ENCODE measurements around the gene VWA1. TPM values are rescaled to one million over a fixed set of nuclear protein-coding genes. Genes with fewer than 3 reads are reported as not detected.
"Not testable (repeated sequence)": the region's sequence is repeated elsewhere in the genome, so short reads cannot be mapped to it uniquely, and the experiment has no call there.

VWA1 gene
- total and polyA plus RNA-seq, 2 donors from 2014 or later, result 103 to 116 TPM

DNA sequence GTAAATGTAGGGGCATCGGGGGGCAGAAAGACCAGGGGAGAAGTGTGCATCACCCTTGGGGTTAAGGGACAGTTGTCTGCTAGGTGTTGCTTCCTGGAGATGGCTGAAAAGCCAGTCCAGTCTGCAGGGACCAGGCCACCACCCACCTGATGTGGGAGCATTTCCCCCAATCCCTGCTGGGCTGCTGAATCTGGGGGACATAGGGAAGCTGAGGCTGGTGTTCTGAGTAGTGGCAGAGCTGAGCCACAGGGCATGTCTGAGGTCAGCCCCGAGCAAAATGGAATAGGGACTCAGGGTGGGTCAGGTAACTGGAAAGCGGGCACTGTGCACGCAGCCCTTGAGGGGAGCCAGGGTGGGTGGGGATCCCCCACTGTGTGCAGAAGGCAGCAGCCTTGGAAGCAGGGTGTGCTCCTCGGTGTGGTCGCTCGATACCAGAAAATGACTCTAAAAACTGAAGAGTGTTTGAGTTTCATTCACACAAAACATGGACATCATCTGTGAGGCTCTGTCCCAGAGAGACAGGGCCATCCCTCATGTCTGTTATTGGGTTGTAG lies 34.0 kb upstream of the VWA1 start:
- no peak for FAIRE-seq
- H3K4me3 ChIP-seq (ENCODE audit: low read length in 3 of 3), result no peak overlapping the region
- no peaks in the 10 kb centered on the region for H3K9me3 ChIP-seq (ENCODE audit: control insufficient read depth in 2 of 3, insufficient read depth in 1 of 3, low read length in 3 of 3)
- DNase-seq, result no peak
- intact Hi-C loops (cut with DNase I), result no loop called here
- no peak overlapping the region for H3K27ac ChIP-seq (ENCODE audit: low read depth in 2 of 2, low read length in 2 of 2)
- no peak overlapping the region for H3K9ac ChIP-seq (ENCODE audit: low read length in 3 of 3)
- H3K27me3 ChIP-seq (ENCODE audit: control insufficient read depth, insufficient read depth, low read length), result no peaks in the 10 kb centered on the region
- peaks cover 4 to 30% (median 13%) of the 10 kb centered on the region in 3 donors for H3K4me1 ChIP-seq (ENCODE audit: control insufficient read depth in 2 of 3, insufficient read depth in 2 of 3, low read depth in 1 of 3, low read length in 3 of 3)
- peaks cover 13 to 40% (median 21%) of the 10 kb centered on the region in 3 donors for H3K36me3 ChIP-seq (ENCODE audit: control insufficient read depth in 2 of 3, insufficient read depth in 3 of 3, low read length in 3 of 3)
- TF ChIP-seq, protein P1, sequence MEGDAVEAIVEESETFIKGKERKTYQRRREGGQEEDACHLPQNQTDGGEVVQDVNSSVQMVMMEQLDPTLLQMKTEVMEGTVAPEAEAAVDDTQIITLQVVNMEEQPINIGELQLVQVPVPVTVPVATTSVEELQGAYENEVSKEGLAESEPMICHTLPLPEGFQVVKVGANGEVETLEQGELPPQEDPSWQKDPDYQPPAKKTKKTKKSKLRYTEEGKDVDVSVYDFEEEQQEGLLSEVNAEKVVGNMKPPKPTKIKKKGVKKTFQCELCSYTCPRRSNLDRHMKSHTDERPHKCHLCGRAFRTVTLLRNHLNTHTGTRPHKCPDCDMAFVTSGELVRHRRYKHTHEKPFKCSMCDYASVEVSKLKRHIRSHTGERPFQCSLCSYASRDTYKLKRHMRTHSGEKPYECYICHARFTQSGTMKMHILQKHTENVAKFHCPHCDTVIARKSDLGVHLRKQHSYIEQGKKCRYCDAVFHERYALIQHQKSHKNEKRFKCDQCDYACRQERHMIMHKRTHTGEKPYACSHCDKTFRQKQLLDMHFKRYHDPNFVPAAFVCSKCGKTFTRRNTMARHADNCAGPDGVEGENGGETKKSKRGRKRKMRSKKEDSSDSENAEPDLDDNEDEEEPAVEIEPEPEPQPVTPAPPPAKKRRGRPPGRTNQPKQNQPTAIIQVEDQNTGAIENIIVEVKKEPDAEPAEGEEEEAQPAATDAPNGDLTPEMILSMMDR (IDR thresholded peaks at IDR 0.05; ENCODE audit: borderline replicate concordance, extremely low read depth, insufficient read depth), result no peak

DNA sequence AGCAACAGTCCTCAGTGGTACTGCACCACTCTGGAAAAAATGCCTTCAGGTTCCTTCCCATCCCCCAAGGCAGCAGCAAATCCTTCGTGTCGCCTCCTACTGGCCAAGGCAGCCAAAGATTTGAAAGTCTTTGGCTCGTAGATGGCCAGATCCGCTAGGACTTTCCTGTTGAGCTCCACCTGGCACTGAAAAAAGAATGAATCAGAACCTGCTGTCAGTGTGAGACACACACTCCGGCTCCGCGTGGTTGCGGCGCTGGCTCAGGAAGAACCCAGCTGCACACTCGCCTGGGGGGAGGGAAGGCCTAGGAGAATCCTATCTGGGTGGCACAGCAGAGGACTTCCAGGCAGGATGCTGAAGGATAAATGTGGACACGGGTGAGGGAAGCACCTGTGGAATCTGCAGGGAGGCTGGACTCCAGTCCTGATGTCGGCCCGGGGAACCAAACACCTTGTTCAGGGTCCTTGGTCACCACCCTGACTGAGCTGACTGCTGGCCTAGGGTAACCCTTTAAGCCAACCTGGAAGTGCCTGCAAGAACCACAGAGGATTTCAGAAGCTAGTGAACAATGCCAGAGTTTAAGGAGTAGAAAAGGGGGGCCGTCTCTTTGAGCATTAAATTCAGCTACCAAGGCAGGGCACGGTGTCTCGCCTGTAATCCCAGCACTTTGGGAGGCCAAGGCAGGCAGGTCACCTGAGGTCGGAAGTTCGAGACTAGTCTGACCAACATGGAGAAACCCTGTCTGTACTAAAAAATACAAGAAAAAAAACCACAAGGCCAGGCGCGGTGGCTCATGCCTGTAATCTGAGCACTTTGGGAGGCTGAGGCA lies 33.2 kb upstream of the VWA1 start:
- Histone ChIP-seq H3K9me3 (ENCODE audit: control insufficient read depth in 2 of 3, insufficient read depth in 1 of 3, low read length in 3 of 3) (no peaks in the 10 kb centered on the region), H3K9ac (ENCODE audit: low read length in 3 of 3) (no peak overlapping the region), H3K27me3 (ENCODE audit: control insufficient read depth, insufficient read depth, low read length) (no peaks in the 10 kb centered on the region), H3K36me3 (ENCODE audit: control insufficient read depth in 2 of 3, insufficient read depth in 3 of 3, low read length in 3 of 3) (peaks cover 9 to 37% (median 17%) of the 10 kb centered on the region in 3 donors), H3K27ac (ENCODE audit: low read depth in 2 of 2, low read length in 2 of 2) (no peak overlapping the region), H3K4me3 (ENCODE audit: low read length in 3 of 3) (no peak overlapping the region), H3K4me1 (ENCODE audit: control insufficient read depth in 2 of 3, insufficient read depth in 2 of 3, low read depth in 1 of 3, low read length in 3 of 3) (peaks cover 4 to 30% (median 13%) of the 10 kb centered on the region in 3 donors)
- intact Hi-C loops (cut with DNase I), result no loop called here
- peak in 3 of 5 donors; percentile 21 to 49 (median 39) for DNase-seq
- FAIRE-seq, result no peak
- TF ChIP-seq, protein P1 (IDR thresholded peaks at IDR 0.05; ENCODE audit: borderline replicate concordance, extremely low read depth, insufficient read depth), result peak; percentile 15

DNA sequence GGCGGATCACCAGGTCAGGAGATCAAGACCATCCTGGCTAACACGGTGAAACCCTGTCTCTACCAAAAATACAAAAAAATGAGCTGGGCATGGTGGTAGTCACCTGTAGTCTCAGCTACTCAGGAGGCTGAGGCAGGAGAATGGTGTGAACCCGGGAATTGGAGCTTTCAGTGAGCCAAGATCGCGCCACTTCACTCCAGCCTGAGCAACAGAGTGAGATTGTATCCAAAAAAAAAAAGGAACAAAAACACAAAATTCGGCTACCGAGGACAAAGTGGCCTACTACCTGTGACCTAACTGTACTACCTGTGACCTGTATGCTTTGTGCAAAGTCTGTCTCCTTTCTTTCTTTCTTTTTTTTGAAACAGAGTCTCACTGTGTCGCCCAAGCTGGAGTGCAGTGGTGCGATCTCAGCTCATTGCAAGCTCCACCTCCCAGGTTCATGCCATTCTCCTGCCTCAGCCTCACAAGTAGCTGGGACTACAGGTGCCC lies 32.5 kb upstream of the VWA1 start:
- FAIRE-seq; intact Hi-C loops (cut with DNase I); H3K27me3 ChIP-seq (ENCODE audit: control insufficient read depth, insufficient read depth, low read length): not testable (repeated sequence)

DNA sequence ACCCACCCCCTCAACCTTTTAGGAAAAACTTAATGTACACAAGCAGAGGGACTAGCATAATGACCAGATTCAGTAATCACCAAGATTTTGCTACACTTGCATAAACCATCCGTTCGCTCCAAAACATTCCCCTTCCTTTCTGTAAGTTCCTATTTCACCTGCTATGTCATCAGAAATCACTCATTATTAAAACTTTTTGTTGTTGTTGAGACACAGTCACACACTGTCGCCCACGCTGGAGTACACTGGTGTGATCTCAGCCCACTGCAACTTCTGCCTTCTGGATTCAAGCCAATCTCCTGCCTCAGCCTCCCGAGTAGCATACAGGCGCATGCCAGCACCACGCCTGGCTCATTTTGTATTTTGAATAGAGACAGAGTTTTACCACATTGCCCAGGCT lies 31.8 kb upstream of the VWA1 start:
- H3K27ac ChIP-seq (ENCODE audit: low read depth in 2 of 2, low read length in 2 of 2), result no peak overlapping the region
- DNase-seq (peak in 1 of 5 donors; percentile 43), FAIRE-seq (no peak)
- H3K4me1 ChIP-seq (ENCODE audit: control insufficient read depth in 2 of 3, insufficient read depth in 2 of 3, low read depth in 1 of 3, low read length in 3 of 3), result peaks cover 4 to 26% (median 6%) of the 10 kb centered on the region in 3 donors
- H3K9ac ChIP-seq (ENCODE audit: low read length in 3 of 3), result no peak overlapping the region
- TF ChIP-seq, protein P1 (IDR thresholded peaks at IDR 0.05; ENCODE audit: borderline replicate concordance, extremely low read depth, insufficient read depth), result no peak
- no peak overlapping the region for H3K4me3 ChIP-seq (ENCODE audit: low read length in 3 of 3)
- H3K36me3 ChIP-seq (ENCODE audit: control insufficient read depth in 2 of 3, insufficient read depth in 3 of 3, low read length in 3 of 3), result peaks cover 6 to 29% (median 16%) of the 10 kb centered on the region in 3 donors
- intact Hi-C loops (cut with DNase I), result no loop called here
- H3K9me3 ChIP-seq (ENCODE audit: control insufficient read depth in 2 of 3, insufficient read depth in 1 of 3, low read length in 3 of 3), result no peaks in the 10 kb centered on the region
- H3K27me3 ChIP-seq (ENCODE audit: control insufficient read depth, insufficient read depth, low read length), result no peaks in the 10 kb centered on the region

More for the DNA sequence above, 32.5 kb upstream of the VWA1 start:
- not testable (repeated sequence) for DNase-seq; H3K27ac ChIP-seq (ENCODE audit: low read depth in 2 of 2, low read length in 2 of 2); H3K9me3 ChIP-seq (ENCODE audit: control insufficient read depth in 2 of 3, insufficient read depth in 1 of 3, low read length in 3 of 3); H3K4me3 ChIP-seq (ENCODE audit: low read length in 3 of 3); H3K9ac ChIP-seq (ENCODE audit: low read length in 3 of 3)
- peaks cover 4 to 28% (median 8%) of the 10 kb centered on the region in 3 donors for H3K4me1 ChIP-seq (ENCODE audit: control insufficient read depth in 2 of 3, insufficient read depth in 2 of 3, low read depth in 1 of 3, low read length in 3 of 3)
- H3K36me3 ChIP-seq (ENCODE audit: control insufficient read depth in 2 of 3, insufficient read depth in 3 of 3, low read length in 3 of 3), result peaks cover 6 to 30% (median 16%) of the 10 kb centered on the region in 3 donors

Measured in kidney (tissue), 14 donors.